Heart left ventricle (tissue), 16 donors: ENCODE results near the gene SUGCT. TPM values are rescaled to one million over a fixed set of nuclear protein-coding genes. Genes with fewer than 3 reads are reported as not detected.

Experiments
- ATAC-seq, 4 donors: fragments of 200-7000 bp; cut with Tn5 transposase; one replicate each; pipeline ENCODE4 v1.9.1; 2020 to 2022; ENCODE audit warnings: moderate library complexity in 4 of 4, mild to moderate bottlenecking in 3 of 4, moderate number of reproducible peaks in 1 of 4
- DNase-seq, 5 donors: peaks; one replicate each; pipeline ENCODE4 v3.0.0-alpha.2; 2020
- H3K27ac ChIP-seq, 12 donors: fragments of 200-600 bp; sonication (generic) in 4 of 12; one replicate each; pipeline versions ENCODE4 v1.5.0 to v1.8.0; 2016 to 2022; ENCODE audit warnings: mild to moderate bottlenecking in 2 of 12
- H3K27me3 ChIP-seq, 9 donors: fragments of 200-600 bp; sonication (generic) in 2 of 9; one replicate each; pipeline versions ENCODE4 v1.5.1 to v1.8.0; 2016 to 2022; ENCODE audit warnings: mild to moderate bottlenecking in 3 of 9
- H3K36me3 ChIP-seq, 9 donors: fragments of 200-600 bp; sonication (generic) in 2 of 9; one replicate each; pipeline versions ENCODE4 v1.5.0 to v1.8.0; 2018 to 2022; ENCODE audit warnings: mild to moderate bottlenecking in 2 of 9
- H3K4me1 ChIP-seq, 12 donors: fragments of 200-600 bp; sonication (generic) in 4 of 12; one replicate each; pipeline versions ENCODE4 v1.5.0 to v1.8.0; 2016 to 2022; ENCODE audit warnings: mild to moderate bottlenecking in 3 of 12
- H3K4me3 ChIP-seq, 12 donors: fragments of 200-600 bp; sonication (generic) in 4 of 12; one replicate each; pipeline versions ENCODE4 v1.5.0 to v1.8.0; 2017 to 2022; ENCODE audit warnings: mild to moderate bottlenecking in 9 of 12, moderate library complexity in 4 of 12
- H3K9me3 ChIP-seq, 12 donors: fragments of 200-600 bp; sonication (generic) in 4 of 12; one replicate each; pipeline versions ENCODE4 v1.5.0 to v1.8.0; 2016 to 2022; ENCODE audit warnings: mild to moderate bottlenecking in 1 of 12
- CTCF ChIP-seq, 12 donors: fragments of 200-600 bp; sonication (generic) in 4 of 12; IDR thresholded peaks; one replicate each; pipeline versions ENCODE4 v1.5.0 to v1.8.0; 2018 to 2022; ENCODE audit warnings: antibody characterized with exemption in 12 of 12, mild to moderate bottlenecking in 5 of 12
- POLR2A ChIP-seq, 2 donors: fragments of 450-650 bp; IDR thresholded peaks; one replicate each; pipeline ENCODE4 v1.6.1; 2017; ENCODE audit warnings: antibody characterized with exemption in 2 of 2, mild to moderate bottlenecking in 2 of 2, moderate library complexity in 2 of 2
- WGBS, 4 donors: extraction: QIAGEN DNeasy Blood & Tissue Kit in 2 of 4; methylation state at CpG; one replicate each; pipeline versions ENCODE4 v1.1.5 to v1.1.7; 2013 to 2018; 5-methylcytosine and 5-hydroxymethylcytosine counted together
- intact Hi-C, 10 donors: fragments of 100-400 bp; cut with DNase I; formaldehyde crosslinking; loops; one replicate each; pipeline versions ENCODE4 v1.11.1 to v1.14.2; 2022
- polyA plus RNA-seq, 2 donors: library from polyadenylated mRNA; stranded (reverse); fragments of 200-250 nt; gene quantifications; one replicate each; pipeline ENCODE4 v1.2.3, GENCODE V29; 2013
- total RNA-seq, 9 donors: library from RNA; depleted of rRNA in 2 of 9; stranded (reverse); fragments of >200 nt in 2 of 9; fragmentation: NEBNext Ultra II Directional in 3 of 9; extraction: Animal tissue kit (Norgen Biotek cat#: 25700) in 3 of 9; gene quantifications; one replicate each; pipeline versions ENCODE4 v1.1.0 to v1.2.4, GENCODE V29; 2016 to 2023
- donor health status: ischemic (EF 13 %, LVEDD 7.1; RV severe dilation, severe dysfunction).
- donor health status: healthy with polysubstance abuse.
- donor health status: DM: no; HTN: yes; CAD: no.
- donor health status: DM: no; HTN: no; CAD: no.
- donor health status: ischemic (EF 25% LVEDD 6.9; RV normal size, moderate dysfunction).
- donor health status: ischemic (EF 25% LVEDD 5.7; RV mildly dilated, moderate dysfunction).
- donor health status: healthy.
- donor health status: DM: yes; HTN: yes; CAD: no.
- donor health status: ischemic (EF 35%, LVEDD 5.7; RV mildly dilated, moderate dysfunction).
- donor health status: nonischemic (EF 11% LVEDD 7.7; RV severe dilation, severe dysfunction).
- donor health status: DM: yes; HTN: yes; CAD: no.
- donor health status: PGD.
- donor health status: ischemic (EF 29% LVEDD 5.4; RV normal size, mild dysfunction).
- donor health status: nonischemic (EF 23%, LVEDD 6.1; RV moderate dilation, normal function).

The SUGCT gene
- total and polyA plus RNA-seq, 11 donors: 1.4 to 7.6 (median 4.4) TPM

- intact Hi-C loops: no loop called here
- 75 to 90% (median 86%) methylated on average over 1 of the region's 1 CpG for WGBS, 4 donors
- no peak overlapping the region for H3K4me3 ChIP-seq
- H3K27me3 ChIP-seq: no peaks in the 10 kb centered on the region
- no peaks in the 10 kb centered on the region for H3K4me1 ChIP-seq
- DNase-seq (no peak), ATAC-seq (no peak)
- TF ChIP-seq CTCF (IDR thresholded peaks at IDR 0.05) (no peak), POLR2A (IDR thresholded peaks at IDR 0.05) (no peak)
- H3K27ac ChIP-seq: no peak overlapping the region
- no peaks in the 10 kb centered on the region for H3K9me3 ChIP-seq
- no peaks in the 10 kb centered on the region for H3K36me3 ChIP-seq
Measured at GRCh38 chr7:40418448-40418847, 283.6 kb downstream of the SUGCT start.

GRCh38 chr7:40418983-40419382 lies 284.2 kb downstream of the SUGCT start:
- H3K4me1 ChIP-seq: no peaks in the 10 kb centered on the region
- H3K27me3 ChIP-seq: no peaks in the 10 kb centered on the region
- no peak overlapping the region for H3K27ac ChIP-seq
- intact Hi-C loops: no loop called here
- no peaks in the 10 kb centered on the region for H3K36me3 ChIP-seq
- 90 to 95% (median 91%) methylated on average over 3 of the region's 3 CpGs for WGBS, 4 donors
- DNase-seq (no peak), ATAC-seq (no peak)
- no peak overlapping the region for H3K4me3 ChIP-seq
- TF ChIP-seq CTCF (IDR thresholded peaks at IDR 0.05): no peak
- H3K9me3 ChIP-seq: no peaks in the 10 kb centered on the region

GRCh38 chr7:40419806-40420205 lies 285.0 kb downstream of the SUGCT start:
- no peak overlapping the region for H3K27ac ChIP-seq
- H3K36me3 ChIP-seq: no peaks in the 10 kb centered on the region
- no peak for TF ChIP-seq CTCF (IDR thresholded peaks at IDR 0.05)
- no peak for TF ChIP-seq POLR2A (IDR thresholded peaks at IDR 0.05)
- H3K4me1 ChIP-seq: no peaks in the 10 kb centered on the region
- H3K9me3 ChIP-seq: no peaks in the 10 kb centered on the region
- WGBS, 4 donors: 0% methylated on average over 1 of the region's 1 CpG; no CpG with 5 or more reads in 2 of the 4 donors
- no peak overlapping the region for H3K4me3 ChIP-seq
- no peaks in the 10 kb centered on the region for H3K27me3 ChIP-seq
- ATAC-seq (no peak), DNase-seq (no peak)
- intact Hi-C loops: no loop called here

- no peaks in the 10 kb centered on the region for H3K9me3 ChIP-seq
- H3K27ac ChIP-seq: no peak overlapping the region
- WGBS, 4 donors: 90 to 100% (median 94%) methylated on average over 1 of the region's 1 CpG
- no peak overlapping the region for H3K4me3 ChIP-seq
- no peaks in the 10 kb centered on the region for H3K4me1 ChIP-seq
- no peaks in the 10 kb centered on the region for H3K36me3 ChIP-seq
- DNase-seq (no peak), ATAC-seq (no peak)
- intact Hi-C loops: no loop called here
- TF ChIP-seq CTCF (IDR thresholded peaks at IDR 0.05): no peak
- TF ChIP-seq POLR2A (IDR thresholded peaks at IDR 0.05): no peak
- H3K27me3 ChIP-seq: no peaks in the 10 kb centered on the region
Measured at GRCh38 chr7:40421433-40421832, 286.6 kb downstream of the SUGCT start.
